ENCODE results near the gene TMEM156.

Gene TMEM156

GRCh38 chr4:38921151-38921550 is 111.1 kb downstream of the TMEM156 start:
- Histone ChIP-seq H3K4me2 (ENCODE audit: low read length) (no peak overlapping the region), H3K79me2 (ENCODE audit: low read length) (no peaks in the 10 kb centered on the region), H3K4me3 (ENCODE audit: low read length) (no peak overlapping the region), H2AFZ (ENCODE audit: low read depth, low read length) (no peak overlapping the region), H3K36me3 (replicated peaks; ENCODE audit: low read depth, low read length) (no peaks in the 10 kb centered on the region), H3K4me1 (ENCODE audit: low read length) (no peaks in the 10 kb centered on the region), H3K27me3 (ENCODE audit: low read depth, low read length) (no peaks in the 10 kb centered on the region), H3K9ac (ENCODE audit: low read length) (no peak overlapping the region), H3K9me3 (ENCODE audit: insufficient read depth, low read length) (no peaks in the 10 kb centered on the region), H3K27ac (ENCODE audit: low read length) (no peak overlapping the region), H4K20me1 (ENCODE audit: insufficient read depth, low read length) (no peaks in the 10 kb centered on the region)
- TF ChIP-seq CTCF (IDR thresholded peaks at IDR 0.05; ENCODE audit: low read depth, low read length) (no peak), EZH2phosphoT487 (IDR thresholded peaks at IDR 0.05; ENCODE audit: low read depth) (no peak)

GRCh38 chr4:38920677-38921076 is 111.5 kb downstream of the TMEM156 start:
- Histone ChIP-seq H4K20me1 (ENCODE audit: insufficient read depth, low read length) (no peaks in the 10 kb centered on the region), H3K36me3 (replicated peaks; ENCODE audit: low read depth, low read length) (no peaks in the 10 kb centered on the region), H3K4me1 (ENCODE audit: low read length) (no peaks in the 10 kb centered on the region), H3K9ac (ENCODE audit: low read length) (no peak overlapping the region), H2AFZ (ENCODE audit: low read depth, low read length) (no peak overlapping the region), H3K4me3 (ENCODE audit: low read length) (no peak overlapping the region), H3K27ac (ENCODE audit: low read length) (no peak overlapping the region), H3K79me2 (ENCODE audit: low read length) (no peaks in the 10 kb centered on the region), H3K9me3 (ENCODE audit: insufficient read depth, low read length) (no peaks in the 10 kb centered on the region), H3K4me2 (ENCODE audit: low read length) (no peak overlapping the region), H3K27me3 (ENCODE audit: low read depth, low read length) (no peaks in the 10 kb centered on the region)
- TF ChIP-seq CTCF (IDR thresholded peaks at IDR 0.05; ENCODE audit: low read depth, low read length) (no peak), EZH2phosphoT487 (IDR thresholded peaks at IDR 0.05; ENCODE audit: low read depth) (no peak)

GRCh38 chr4:38920186-38920585 is 112.0 kb downstream of the TMEM156 start:
- H3K9me3 ChIP-seq (ENCODE audit: insufficient read depth, low read length), result no peaks in the 10 kb centered on the region
- no peaks in the 10 kb centered on the region for H3K79me2 ChIP-seq (ENCODE audit: low read length)
- no peak overlapping the region for H2AFZ ChIP-seq (ENCODE audit: low read depth, low read length)
- H3K4me3 ChIP-seq (ENCODE audit: low read length), result no peak overlapping the region
- H3K27ac ChIP-seq (ENCODE audit: low read length), result no peak overlapping the region
- no peaks in the 10 kb centered on the region for H4K20me1 ChIP-seq (ENCODE audit: insufficient read depth, low read length)
- H3K4me2 ChIP-seq (ENCODE audit: low read length), result no peak overlapping the region
- H3K27me3 ChIP-seq (ENCODE audit: low read depth, low read length), result no peaks in the 10 kb centered on the region
- H3K4me1 ChIP-seq (ENCODE audit: low read length), result peaks cover 3% of the 10 kb centered on the region
- H3K9ac ChIP-seq (ENCODE audit: low read length), result no peak overlapping the region
- TF ChIP-seq CTCF (IDR thresholded peaks at IDR 0.05; ENCODE audit: low read depth, low read length), result no peak
- no peak for TF ChIP-seq EZH2phosphoT487 (IDR thresholded peaks at IDR 0.05; ENCODE audit: low read depth)
- H3K36me3 ChIP-seq (replicated peaks; ENCODE audit: low read depth, low read length), result no peaks in the 10 kb centered on the region

GRCh38 chr4:38919494-38919893 is 112.7 kb downstream of the TMEM156 start:
- H3K4me2 ChIP-seq (ENCODE audit: low read length), result no peak overlapping the region
- H3K27ac ChIP-seq (ENCODE audit: low read length), result no peak overlapping the region
- no peak overlapping the region for H2AFZ ChIP-seq (ENCODE audit: low read depth, low read length)
- no peak overlapping the region for H3K4me3 ChIP-seq (ENCODE audit: low read length)
- H3K4me1 ChIP-seq (ENCODE audit: low read length), result peaks cover 10% of the 10 kb centered on the region
- TF ChIP-seq EZH2phosphoT487 (IDR thresholded peaks at IDR 0.05; ENCODE audit: low read depth), result no peak
- TF ChIP-seq CTCF (IDR thresholded peaks at IDR 0.05; ENCODE audit: low read depth, low read length), result no peak
- no peaks in the 10 kb centered on the region for H4K20me1 ChIP-seq (ENCODE audit: insufficient read depth, low read length)
- no peaks in the 10 kb centered on the region for H3K79me2 ChIP-seq (ENCODE audit: low read length)
- no peak overlapping the region for H3K9ac ChIP-seq (ENCODE audit: low read length)
- H3K9me3 ChIP-seq (ENCODE audit: insufficient read depth, low read length), result no peaks in the 10 kb centered on the region
- H3K36me3 ChIP-seq (replicated peaks; ENCODE audit: low read depth, low read length), result no peaks in the 10 kb centered on the region
- H3K27me3 ChIP-seq (ENCODE audit: low read depth, low read length), result no peaks in the 10 kb centered on the region
